ENCODE data around the gene MPP4. TPM values are rescaled to one million over a fixed set of nuclear protein-coding genes. Genes with fewer than 3 reads are reported as not detected.

The MPP4 gene
- total RNA-seq, 1 experiment from 2014 or later = not detected

GRCh38 chr2:201660293-201660895 lies 38.0 kb downstream of the MPP4 start:
- TF ChIP-seq, protein P1, sequence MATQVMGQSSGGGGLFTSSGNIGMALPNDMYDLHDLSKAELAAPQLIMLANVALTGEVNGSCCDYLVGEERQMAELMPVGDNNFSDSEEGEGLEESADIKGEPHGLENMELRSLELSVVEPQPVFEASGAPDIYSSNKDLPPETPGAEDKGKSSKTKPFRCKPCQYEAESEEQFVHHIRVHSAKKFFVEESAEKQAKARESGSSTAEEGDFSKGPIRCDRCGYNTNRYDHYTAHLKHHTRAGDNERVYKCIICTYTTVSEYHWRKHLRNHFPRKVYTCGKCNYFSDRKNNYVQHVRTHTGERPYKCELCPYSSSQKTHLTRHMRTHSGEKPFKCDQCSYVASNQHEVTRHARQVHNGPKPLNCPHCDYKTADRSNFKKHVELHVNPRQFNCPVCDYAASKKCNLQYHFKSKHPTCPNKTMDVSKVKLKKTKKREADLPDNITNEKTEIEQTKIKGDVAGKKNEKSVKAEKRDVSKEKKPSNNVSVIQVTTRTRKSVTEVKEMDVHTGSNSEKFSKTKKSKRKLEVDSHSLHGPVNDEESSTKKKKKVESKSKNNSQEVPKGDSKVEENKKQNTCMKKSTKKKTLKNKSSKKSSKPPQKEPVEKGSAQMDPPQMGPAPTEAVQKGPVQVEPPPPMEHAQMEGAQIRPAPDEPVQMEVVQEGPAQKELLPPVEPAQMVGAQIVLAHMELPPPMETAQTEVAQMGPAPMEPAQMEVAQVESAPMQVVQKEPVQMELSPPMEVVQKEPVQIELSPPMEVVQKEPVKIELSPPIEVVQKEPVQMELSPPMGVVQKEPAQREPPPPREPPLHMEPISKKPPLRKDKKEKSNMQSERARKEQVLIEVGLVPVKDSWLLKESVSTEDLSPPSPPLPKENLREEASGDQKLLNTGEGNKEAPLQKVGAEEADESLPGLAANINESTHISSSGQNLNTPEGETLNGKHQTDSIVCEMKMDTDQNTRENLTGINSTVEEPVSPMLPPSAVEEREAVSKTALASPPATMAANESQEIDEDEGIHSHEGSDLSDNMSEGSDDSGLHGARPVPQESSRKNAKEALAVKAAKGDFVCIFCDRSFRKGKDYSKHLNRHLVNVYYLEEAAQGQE (IDR thresholded peaks at IDR 0.05; ENCODE audit: insufficient read depth in 1 of 2, low read depth in 2 of 2, low read length in 1 of 2) = no peak
- no peak for TF ChIP-seq CTCF (IDR thresholded peaks at IDR 0.05)
- TF ChIP-seq TCF7L2 (IDR thresholded peaks at IDR 0.05; ENCODE audit: low read depth, low read length) = no peak
- TF ChIP-seq POLR2AphosphoS5 (IDR thresholded peaks at IDR 0.05; ENCODE audit: low read depth, low read length) = no peak
- no peak for TF ChIP-seq SIN3A (IDR thresholded peaks at IDR 0.05; ENCODE audit: borderline replicate concordance, insufficient read depth, low read depth, low read length)
- H3K27ac ChIP-seq (ENCODE audit: low read length) = no peak overlapping the region
- no peaks in the 10 kb centered on the region for H3K36me3 ChIP-seq (ENCODE audit: control insufficient read depth, insufficient read depth, low read length)
- POLR2A ChIA-PET = no interaction called here
- no peaks in the 10 kb centered on the region for H3K27me3 ChIP-seq (ENCODE audit: control insufficient read depth, insufficient read depth, low read length)
- BruUV-seq (replicated peaks) = no TSS peak
- in situ Hi-C loops (cut with HindIII; ENCODE audit: low pct_unique_long_range_greater_than_20kb, low sequenced_read_pairs) (no loop called here), intact Hi-C loops (cut with micrococcal nuclease; ENCODE audit: unreplicated experiment) (no loop called here)
- H3K9me3 ChIP-seq (ENCODE audit: control insufficient read depth, insufficient read depth, low read depth, low read length) = no peaks in the 10 kb centered on the region
- no peak overlapping the region for H3K4me3 ChIP-seq (ENCODE audit: low read depth in 2 of 2, low read length in 2 of 2)
- DNase-seq (ENCODE audit: low read depth, low spot score) (no peak), ATAC-seq (no peak)
- no peaks in the 10 kb centered on the region for H3K4me1 ChIP-seq (ENCODE audit: control insufficient read depth, insufficient read depth, low read length)
- CTCF ChIA-PET = no interaction called here

DNA sequence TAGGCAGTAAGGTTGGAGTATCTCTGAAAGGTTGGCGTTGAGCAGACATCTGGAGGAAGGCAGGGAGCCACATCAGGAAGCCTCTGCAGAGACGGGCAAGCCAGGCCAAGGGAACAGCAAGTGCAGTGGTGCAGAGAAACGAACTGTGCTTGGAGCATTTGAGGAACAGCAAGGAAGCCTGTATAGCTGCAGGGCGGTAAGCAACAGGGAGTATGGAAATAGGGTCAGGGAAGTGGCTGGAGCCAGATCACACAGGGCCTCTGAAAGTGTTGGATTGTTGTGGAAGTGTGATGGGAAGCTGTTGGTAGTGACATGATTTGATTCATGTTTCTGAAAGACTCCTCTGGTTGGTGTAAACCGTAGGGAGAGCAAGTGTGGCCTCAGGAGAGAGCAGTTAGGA lies 41.7 kb downstream of the MPP4 start:
- no peaks in the 10 kb centered on the region for H3K36me3 ChIP-seq (ENCODE audit: control insufficient read depth, insufficient read depth, low read length)
- ATAC-seq = no peak; the same call in 1 of the 2 replicates
- BruUV-seq (replicated peaks) = no TSS peak
- intact Hi-C loops (cut with micrococcal nuclease; ENCODE audit: unreplicated experiment) = no loop called here
- DNase-seq (ENCODE audit: low read depth, low spot score) = no peak
- no peak overlapping the region for H3K27ac ChIP-seq (ENCODE audit: low read length)
- ChIA-PET CTCF (interaction anchor here (0.6 kb wide), 1 partner anchor 204 kb away, joined by 5 read pairs; no protein-coding TSS in a partner anchor), POLR2A (no interaction called here)
- no peaks in the 10 kb centered on the region for H3K4me1 ChIP-seq (ENCODE audit: control insufficient read depth, insufficient read depth, low read length)
- H3K4me3 ChIP-seq (ENCODE audit: low read depth in 2 of 2, low read length in 2 of 2) = no peak overlapping the region
- in situ Hi-C loops (cut with HindIII; ENCODE audit: low pct_unique_long_range_greater_than_20kb, low sequenced_read_pairs) = no loop called here
- H3K9me3 ChIP-seq (ENCODE audit: control insufficient read depth, insufficient read depth, low read depth, low read length) = no peaks in the 10 kb centered on the region
- TF ChIP-seq, protein P1 (IDR thresholded peaks at IDR 0.05; ENCODE audit: insufficient read depth in 1 of 2, low read depth in 2 of 2, low read length in 1 of 2) = no peak
- TF ChIP-seq POLR2AphosphoS5 (IDR thresholded peaks at IDR 0.05; ENCODE audit: low read depth, low read length) (no peak), CTCF (IDR thresholded peaks at IDR 0.05) (no peak), TCF7L2 (IDR thresholded peaks at IDR 0.05; ENCODE audit: low read depth, low read length) (no peak), SIN3A (IDR thresholded peaks at IDR 0.05; ENCODE audit: borderline replicate concordance, insufficient read depth, low read depth, low read length) (no peak)
- H3K27me3 ChIP-seq (ENCODE audit: control insufficient read depth, insufficient read depth, low read length) = no peaks in the 10 kb centered on the region
